Ishikawa (cell line): ENCODE data around the gene AMIGO2.

Experiments
- CEBPB ChIP-seq: IDR thresholded peaks from 2 replicates; pipeline ENCODE4 v1.6.1; 2012
- EP300 ChIP-seq: IDR thresholded peaks from 2 replicates; pipeline ENCODE4 v1.6.1; 2012; ENCODE audit warnings: borderline replicate concordance
- TAF1 ChIP-seq: IDR thresholded peaks from 2 replicates; pipeline ENCODE4 v1.6.1; 2012; ENCODE audit warnings: low read depth, mild to moderate bottlenecking
- TF ChIP-seq, protein P1 (sequence below): IDR thresholded peaks from 2 replicates; pipeline ENCODE4 v1.6.1; 2012; ENCODE audit warnings: low read depth, mild to moderate bottlenecking
- TF ChIP-seq, protein P2 (sequence below): IDR thresholded peaks from 2 replicates; pipeline ENCODE4 v1.6.1; 2012

- TF ChIP-seq, protein P1, sequence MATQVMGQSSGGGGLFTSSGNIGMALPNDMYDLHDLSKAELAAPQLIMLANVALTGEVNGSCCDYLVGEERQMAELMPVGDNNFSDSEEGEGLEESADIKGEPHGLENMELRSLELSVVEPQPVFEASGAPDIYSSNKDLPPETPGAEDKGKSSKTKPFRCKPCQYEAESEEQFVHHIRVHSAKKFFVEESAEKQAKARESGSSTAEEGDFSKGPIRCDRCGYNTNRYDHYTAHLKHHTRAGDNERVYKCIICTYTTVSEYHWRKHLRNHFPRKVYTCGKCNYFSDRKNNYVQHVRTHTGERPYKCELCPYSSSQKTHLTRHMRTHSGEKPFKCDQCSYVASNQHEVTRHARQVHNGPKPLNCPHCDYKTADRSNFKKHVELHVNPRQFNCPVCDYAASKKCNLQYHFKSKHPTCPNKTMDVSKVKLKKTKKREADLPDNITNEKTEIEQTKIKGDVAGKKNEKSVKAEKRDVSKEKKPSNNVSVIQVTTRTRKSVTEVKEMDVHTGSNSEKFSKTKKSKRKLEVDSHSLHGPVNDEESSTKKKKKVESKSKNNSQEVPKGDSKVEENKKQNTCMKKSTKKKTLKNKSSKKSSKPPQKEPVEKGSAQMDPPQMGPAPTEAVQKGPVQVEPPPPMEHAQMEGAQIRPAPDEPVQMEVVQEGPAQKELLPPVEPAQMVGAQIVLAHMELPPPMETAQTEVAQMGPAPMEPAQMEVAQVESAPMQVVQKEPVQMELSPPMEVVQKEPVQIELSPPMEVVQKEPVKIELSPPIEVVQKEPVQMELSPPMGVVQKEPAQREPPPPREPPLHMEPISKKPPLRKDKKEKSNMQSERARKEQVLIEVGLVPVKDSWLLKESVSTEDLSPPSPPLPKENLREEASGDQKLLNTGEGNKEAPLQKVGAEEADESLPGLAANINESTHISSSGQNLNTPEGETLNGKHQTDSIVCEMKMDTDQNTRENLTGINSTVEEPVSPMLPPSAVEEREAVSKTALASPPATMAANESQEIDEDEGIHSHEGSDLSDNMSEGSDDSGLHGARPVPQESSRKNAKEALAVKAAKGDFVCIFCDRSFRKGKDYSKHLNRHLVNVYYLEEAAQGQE = no peak
- TF ChIP-seq TAF1 (no peak), CEBPB (no peak), EP300 (no peak)
- TF ChIP-seq, protein P2, sequence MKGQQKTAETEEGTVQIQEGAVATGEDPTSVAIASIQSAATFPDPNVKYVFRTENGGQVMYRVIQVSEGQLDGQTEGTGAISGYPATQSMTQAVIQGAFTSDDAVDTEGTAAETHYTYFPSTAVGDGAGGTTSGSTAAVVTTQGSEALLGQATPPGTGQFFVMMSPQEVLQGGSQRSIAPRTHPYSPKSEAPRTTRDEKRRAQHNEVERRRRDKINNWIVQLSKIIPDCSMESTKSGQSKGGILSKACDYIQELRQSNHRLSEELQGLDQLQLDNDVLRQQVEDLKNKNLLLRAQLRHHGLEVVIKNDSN = no peak
Observed at GRCh38 chr12:47053961-47054360, 25.8 kb downstream of the AMIGO2 start.
